Stimulated activated naive CD8-positive, alpha-beta T cell treated with anti-CD3 and anti-CD28 coated beads, Interleukin-15, amount 100 ng/mL, for 72 hours (primary cell): ENCODE results near the gene NAP1L4.
A peak's percentile ranks its signal among the peaks of the same experiment; 100 is the strongest.
"Not testable (repeated sequence)": the region's sequence is repeated elsewhere in the genome, so short reads cannot be mapped to it uniquely, and the experiment has no call there.

Experiments used
- ATAC-seq: fragments of 150-1000 bp; cut with Tn5 transposase; 2 replicates; pipeline ENCODE4 v1.10.0; 2021; ENCODE audit warnings: mild to moderate bottlenecking, moderate library complexity
- DNase-seq, 2 donors: peaks; one replicate each; pipeline ENCODE4 v3.0.0; 2021 to 2022
- H3K27ac Mint-ChIP-seq, 2 donors: one replicate each; pipeline ENCODE4 v1.8.0; 2022; ENCODE audit warnings: mild to moderate bottlenecking in 2 of 2, mixed read lengths in 2 of 2, moderate library complexity in 2 of 2
- H3K27me3 Mint-ChIP-seq: one replicate; pipeline ENCODE4 v1.8.0; 2022; ENCODE audit warnings: mixed read lengths
- H3K4me1 Mint-ChIP-seq: one replicate; pipeline ENCODE4 v1.8.0; 2022; ENCODE audit warnings: mild to moderate bottlenecking, mixed read lengths
- H3K4me3 Mint-ChIP-seq, 2 donors: one replicate each; pipeline ENCODE4 v1.8.0; 2022; ENCODE audit warnings: mild to moderate bottlenecking in 2 of 2, mixed read lengths in 2 of 2, moderate library complexity in 1 of 2
- H3K9me3 Mint-ChIP-seq, 2 donors: one replicate each; pipeline ENCODE4 v1.8.0; 2022; ENCODE audit warnings: mixed read lengths in 2 of 2

Gene NAP1L4

GRCh38 chr11:2942447-2942846 is 49.7 kb downstream of the NAP1L4 start:
- Mint-ChIP-seq H3K27ac (peak overlapping the region in 1 of 2 donors; percentile 85), H3K4me3 (no peak overlapping the region), H3K27me3 (no peaks in the 10 kb centered on the region), H3K4me1 (peaks cover 69% of the 10 kb centered on the region), H3K9me3 (peaks cover 24 to 27% of the 10 kb centered on the region in 2 donors)
- peak; percentile 9 for ATAC-seq
- no peak for DNase-seq

- Mint-ChIP-seq H3K9me3 (peaks cover 26 to 35% of the 10 kb centered on the region in 2 donors), H3K27me3 (no peaks in the 10 kb centered on the region), H3K4me3 (no peak overlapping the region), H3K4me1 (peaks cover 56% of the 10 kb centered on the region), H3K27ac (peak overlapping the region in 1 of 2 donors; percentile 85)
- ATAC-seq (peak; percentile 29), DNase-seq (no peak)
Observed at GRCh38 chr11:2940921-2941821, 51.0 kb downstream of the NAP1L4 start.

GRCh38 chr11:2940147-2940920 is 51.8 kb downstream of the NAP1L4 start:
- Mint-ChIP-seq H3K4me3 (no peak overlapping the region), H3K4me1 (peaks cover 48% of the 10 kb centered on the region), H3K27me3 (no peaks in the 10 kb centered on the region), H3K27ac (peak overlapping the region in 1 of 2 donors; percentile 85), H3K9me3 (peaks cover 26 to 35% of the 10 kb centered on the region in 2 donors)
- DNase-seq (peak in 1 of 2 donors; percentile 58), ATAC-seq (peak; percentile 71)

- not testable (repeated sequence) for ATAC-seq, H3K27me3 Mint-ChIP-seq, DNase-seq
- H3K27ac Mint-ChIP-seq, result peak overlapping the region in 1 of 2 donors; percentile 85
- peak overlapping the region in 1 of 2 donors; percentile 2 for H3K4me3 Mint-ChIP-seq
- H3K9me3 Mint-ChIP-seq, result peaks cover 26 to 35% of the 10 kb centered on the region in 2 donors
- H3K4me1 Mint-ChIP-seq, result peaks cover 36% of the 10 kb centered on the region
Observed at GRCh38 chr11:2938458-2939418, 53.4 kb downstream of the NAP1L4 start.

GRCh38 chr11:2937641-2938457 is 54.3 kb downstream of the NAP1L4 start:
- DNase-seq, H3K27me3 Mint-ChIP-seq, ATAC-seq: not testable (repeated sequence)
- Mint-ChIP-seq H3K9me3 (peaks cover 26 to 35% of the 10 kb centered on the region in 2 donors), H3K4me3 (peak overlapping the region in 1 of 2 donors; percentile 51), H3K27ac (peak overlapping the region in 1 of 2 donors; percentile 84), H3K4me1 (peaks cover 36% of the 10 kb centered on the region)

- H3K9me3 Mint-ChIP-seq, result peaks cover 24 to 31% of the 10 kb centered on the region in 2 donors
- H3K27me3 Mint-ChIP-seq, result peaks cover 7% of the 10 kb centered on the region
- DNase-seq (no peak), ATAC-seq (no peak)
- peak overlapping the region in 1 of 2 donors; percentile 32 for H3K4me3 Mint-ChIP-seq
- H3K4me1 Mint-ChIP-seq, result peaks cover 46% of the 10 kb centered on the region
- peak overlapping the region in 1 of 2 donors; percentile 94 for H3K27ac Mint-ChIP-seq
Observed at GRCh38 chr11:2934611-2935239, 57.4 kb downstream of the NAP1L4 start.

GRCh38 chr11:2934021-2934550 is 58.0 kb downstream of the NAP1L4 start:
- Mint-ChIP-seq H3K4me3 (no peak overlapping the region), H3K9me3 (peaks cover 19 to 25% of the 10 kb centered on the region in 2 donors), H3K27ac (peak overlapping the region in 1 of 2 donors; percentile 94), H3K27me3 (peaks cover 11% of the 10 kb centered on the region), H3K4me1 (peaks cover 46% of the 10 kb centered on the region)
- ATAC-seq (no peak), DNase-seq (no peak)

- H3K27ac Mint-ChIP-seq, result peak overlapping the region in 1 of 2 donors; percentile 49
- H3K4me1 Mint-ChIP-seq, result peaks cover 50% of the 10 kb centered on the region
- peak; percentile 68 for ATAC-seq
- H3K27me3 Mint-ChIP-seq, result peaks cover 16% of the 10 kb centered on the region
- H3K4me3 Mint-ChIP-seq, result peak overlapping the region in 1 of 2 donors; percentile 5
- peaks cover 13 to 19% of the 10 kb centered on the region in 2 donors for H3K9me3 Mint-ChIP-seq
- DNase-seq, result peak in 1 of 2 donors; percentile 75
Observed at GRCh38 chr11:2933375-2934020, 58.6 kb downstream of the NAP1L4 start.

- Mint-ChIP-seq H3K27me3 (peaks cover 23% of the 10 kb centered on the region), H3K4me3 (peak overlapping the region in 1 of 2 donors; percentile 5), H3K9me3 (peaks cover 7 to 12% of the 10 kb centered on the region in 2 donors), H3K27ac (peak overlapping the region in 1 of 2 donors; percentile 49), H3K4me1 (peaks cover 56% of the 10 kb centered on the region)
- no peak for DNase-seq
- peak; percentile 13 for ATAC-seq
Observed at GRCh38 chr11:2932850-2933251, 59.3 kb downstream of the NAP1L4 start.

- no peak for DNase-seq
- peaks cover 31% of the 10 kb centered on the region for H3K27me3 Mint-ChIP-seq
Observed at GRCh38 chr11:2931771-2932738, 60.1 kb downstream of the NAP1L4 start.

GRCh38 chr11:2931420-2931746 is 60.7 kb downstream of the NAP1L4 start:
- no peak for ATAC-seq
- peaks cover 61% of the 10 kb centered on the region for H3K4me1 Mint-ChIP-seq
- H3K27me3 Mint-ChIP-seq, result peaks cover 38% of the 10 kb centered on the region
- DNase-seq, result no peak
- H3K27ac Mint-ChIP-seq, result peak overlapping the region in 1 of 2 donors; percentile 67
- no peaks in the 10 kb centered on the region for H3K9me3 Mint-ChIP-seq
- no peak overlapping the region for H3K4me3 Mint-ChIP-seq

More at GRCh38 chr11:2931771-2932738, 60.1 kb downstream of the NAP1L4 start:
- Mint-ChIP-seq H3K9me3 (peaks cover 0 to 4% of the 10 kb centered on the region in 2 donors), H3K27ac (peak overlapping the region in 1 of 2 donors; percentile 54), H3K4me3 (peak overlapping the region in 1 of 2 donors; percentile 24), H3K4me1 (peaks cover 61% of the 10 kb centered on the region)
- no peak for ATAC-seq
